Measurements from ENCODE around the gene PDE4D.

GRCh38 chr5:59005934-59006701 is 887.4 kb downstream of the PDE4D start:
- no peak for TF ChIP-seq REST (IDR thresholded peaks at IDR 0.05; ENCODE audit: insufficient replicate concordance, low read depth)
- TF ChIP-seq CTCF (IDR thresholded peaks at IDR 0.05; ENCODE audit: insufficient read depth, low read length), result no peak
- no peak for TF ChIP-seq SPI1 (IDR thresholded peaks at IDR 0.05; ENCODE audit: borderline replicate concordance, low read depth)
